Measurements from ENCODE around the gene TPRKB.
"Not testable (repeated sequence)": the region's sequence is repeated elsewhere in the genome, so short reads cannot be mapped to it uniquely, and the experiment has no call there.

The TPRKB gene

DNA sequence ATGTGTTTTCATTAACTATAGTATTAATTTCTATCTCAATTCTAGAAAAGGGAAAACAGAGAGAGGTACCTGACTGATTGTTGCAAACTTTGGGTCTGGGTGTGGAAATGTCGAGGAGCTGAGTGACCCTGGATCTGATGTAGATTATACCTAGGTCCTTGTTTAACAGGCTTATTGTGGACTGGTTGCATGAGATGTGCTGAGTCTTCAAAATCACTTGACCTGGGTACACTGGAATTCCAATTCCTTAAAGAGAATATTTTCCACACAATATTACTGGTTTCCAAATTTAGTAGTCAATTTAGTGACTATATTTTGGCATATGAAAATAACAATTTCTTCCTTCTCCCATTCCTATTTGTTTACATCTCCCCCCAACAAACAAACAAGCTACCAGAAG lies 29.2 kb upstream of the TPRKB start:
- Histone ChIP-seq H3K4me2 (ENCODE audit: low read length) (no peak overlapping the region), H3K27me3 (ENCODE audit: control insufficient read depth, insufficient read depth, low read length) (no peaks in the 10 kb centered on the region), H3K9ac (ENCODE audit: low read depth, low read length) (no peak overlapping the region), H3K36me3 (ENCODE audit: insufficient read depth, low read length) (peaks cover 71% of the 10 kb centered on the region), H3K9me3 (replicated peaks; ENCODE audit: low read length) (no peaks in the 10 kb centered on the region), H3K4me3 (ENCODE audit: low read length) (no peak overlapping the region), H3K4me1 (ENCODE audit: control insufficient read depth, insufficient read depth, low read length) (no peaks in the 10 kb centered on the region)

DNA sequence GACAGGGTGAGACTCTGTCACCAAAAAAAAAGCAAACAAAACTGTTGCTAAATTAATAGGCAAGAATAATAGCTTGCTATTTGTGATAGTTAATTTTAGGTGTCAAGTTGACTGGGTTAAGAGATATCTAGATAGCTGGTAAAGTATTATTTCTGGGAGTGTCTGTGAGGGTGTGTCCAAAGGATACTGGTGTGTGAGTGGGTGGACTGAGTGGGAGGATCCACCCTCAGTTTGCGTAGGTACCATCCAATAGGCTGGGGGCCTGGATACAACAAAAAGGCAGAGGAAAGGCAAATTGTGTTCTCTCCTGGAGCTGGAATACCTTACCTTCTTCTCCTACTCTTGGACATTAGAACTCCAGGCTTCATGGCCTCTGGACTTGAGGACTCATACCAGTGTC lies 27.8 kb upstream of the TPRKB start:
- H3K4me1 ChIP-seq (ENCODE audit: control insufficient read depth, insufficient read depth, low read length) = no peaks in the 10 kb centered on the region
- H3K36me3 ChIP-seq (ENCODE audit: insufficient read depth, low read length) = peaks cover 77% of the 10 kb centered on the region
- no peaks in the 10 kb centered on the region for H3K27me3 ChIP-seq (ENCODE audit: control insufficient read depth, insufficient read depth, low read length)
- H3K9me3 ChIP-seq (replicated peaks; ENCODE audit: low read length) = no peaks in the 10 kb centered on the region
- no peak overlapping the region for H3K9ac ChIP-seq (ENCODE audit: low read depth, low read length)
- no peak overlapping the region for H3K4me3 ChIP-seq (ENCODE audit: low read length)
- H3K4me2 ChIP-seq (ENCODE audit: low read length) = no peak overlapping the region

DNA sequence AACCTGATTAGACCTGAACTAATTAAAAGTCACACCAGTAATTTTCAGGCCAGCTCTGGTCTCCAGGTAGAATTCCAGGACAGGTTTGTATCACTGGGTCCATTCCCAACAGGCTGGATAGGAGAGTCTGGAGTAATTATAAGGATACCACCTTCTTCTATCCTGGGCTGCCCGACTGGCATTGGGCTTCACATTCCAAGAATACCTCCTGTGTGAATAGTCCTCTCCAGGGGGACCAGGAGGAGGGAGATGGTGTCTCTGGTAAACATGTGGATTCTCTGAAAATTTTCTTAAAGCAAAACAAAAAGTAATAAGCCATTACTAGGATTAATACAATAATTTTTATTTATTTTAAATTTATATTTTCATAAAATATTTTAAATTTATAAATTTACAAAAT lies 25.4 kb upstream of the TPRKB start:
- H3K9me3 ChIP-seq (replicated peaks; ENCODE audit: low read length) = no peaks in the 10 kb centered on the region
- H3K4me3 ChIP-seq (ENCODE audit: low read length) = no peak overlapping the region
- peaks cover 76% of the 10 kb centered on the region for H3K36me3 ChIP-seq (ENCODE audit: insufficient read depth, low read length)

DNA sequence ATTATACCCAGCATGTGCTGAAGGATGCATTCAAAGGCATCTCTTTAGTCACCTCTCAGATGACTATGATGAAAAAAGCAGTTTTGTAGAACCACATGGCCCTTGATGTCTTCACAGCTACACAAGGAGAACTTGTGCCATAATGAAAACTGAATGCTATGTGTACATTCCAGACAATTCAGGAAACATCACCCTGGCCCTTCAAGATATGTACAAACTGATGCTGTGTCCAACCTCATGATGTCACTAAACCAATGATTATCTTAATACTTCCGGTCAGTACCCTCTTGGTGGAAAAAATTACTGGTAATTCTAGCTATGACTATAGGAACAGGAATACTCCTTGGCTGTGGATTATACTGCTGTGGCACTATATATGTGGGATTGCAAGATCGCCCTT lies 22.8 kb upstream of the TPRKB start:
- Histone ChIP-seq H3K36me3 (ENCODE audit: insufficient read depth, low read length) (peaks cover 67% of the 10 kb centered on the region), H3K9ac (ENCODE audit: low read depth, low read length) (no peak overlapping the region), H3K4me1 (ENCODE audit: control insufficient read depth, insufficient read depth, low read length) (no peaks in the 10 kb centered on the region), H3K4me2 (ENCODE audit: low read length) (no peak overlapping the region), H3K9me3 (replicated peaks; ENCODE audit: low read length) (no peaks in the 10 kb centered on the region), H3K4me3 (ENCODE audit: low read length) (no peak overlapping the region), H3K27me3 (ENCODE audit: control insufficient read depth, insufficient read depth, low read length) (no peaks in the 10 kb centered on the region)

More for the DNA sequence above, 25.4 kb upstream of the TPRKB start:
- H3K4me1 ChIP-seq (ENCODE audit: control insufficient read depth, insufficient read depth, low read length) = no peaks in the 10 kb centered on the region
- no peak overlapping the region for H3K9ac ChIP-seq (ENCODE audit: low read depth, low read length)
- no peak overlapping the region for H3K4me2 ChIP-seq (ENCODE audit: low read length)
- no peaks in the 10 kb centered on the region for H3K27me3 ChIP-seq (ENCODE audit: control insufficient read depth, insufficient read depth, low read length)

DNA sequence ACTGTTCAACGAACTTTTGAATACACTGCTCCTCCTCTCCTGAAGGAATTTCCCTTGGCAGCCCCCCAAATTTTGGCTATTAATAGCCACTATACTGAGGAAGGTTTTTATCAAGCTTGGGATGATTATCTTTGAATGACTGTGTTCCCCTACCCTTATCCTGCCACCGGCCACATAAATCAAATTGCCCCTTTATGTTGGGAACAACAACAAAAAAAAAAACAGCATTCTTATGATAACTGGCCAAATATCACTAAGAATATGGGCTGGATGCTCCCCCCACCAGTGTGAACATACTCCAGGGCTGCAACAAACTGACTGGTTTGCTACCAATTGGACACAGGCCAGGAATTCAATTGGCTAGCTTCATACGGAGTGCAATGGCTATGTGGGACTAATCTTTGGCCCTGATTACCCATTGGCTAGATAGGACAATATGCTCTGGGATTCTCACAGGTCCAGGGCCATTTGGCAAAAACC lies 22.2 kb upstream of the TPRKB start:
- no peaks in the 10 kb centered on the region for H3K27me3 ChIP-seq (ENCODE audit: control insufficient read depth, insufficient read depth, low read length)
- no peak overlapping the region for H3K4me2 ChIP-seq (ENCODE audit: low read length)
- no peaks in the 10 kb centered on the region for H3K9me3 ChIP-seq (replicated peaks; ENCODE audit: low read length)
- no peak overlapping the region for H3K9ac ChIP-seq (ENCODE audit: low read depth, low read length)
- peaks cover 63% of the 10 kb centered on the region for H3K36me3 ChIP-seq (ENCODE audit: insufficient read depth, low read length)
- H3K4me3 ChIP-seq (ENCODE audit: low read length) = no peak overlapping the region
- no peaks in the 10 kb centered on the region for H3K4me1 ChIP-seq (ENCODE audit: control insufficient read depth, insufficient read depth, low read length)

DNA sequence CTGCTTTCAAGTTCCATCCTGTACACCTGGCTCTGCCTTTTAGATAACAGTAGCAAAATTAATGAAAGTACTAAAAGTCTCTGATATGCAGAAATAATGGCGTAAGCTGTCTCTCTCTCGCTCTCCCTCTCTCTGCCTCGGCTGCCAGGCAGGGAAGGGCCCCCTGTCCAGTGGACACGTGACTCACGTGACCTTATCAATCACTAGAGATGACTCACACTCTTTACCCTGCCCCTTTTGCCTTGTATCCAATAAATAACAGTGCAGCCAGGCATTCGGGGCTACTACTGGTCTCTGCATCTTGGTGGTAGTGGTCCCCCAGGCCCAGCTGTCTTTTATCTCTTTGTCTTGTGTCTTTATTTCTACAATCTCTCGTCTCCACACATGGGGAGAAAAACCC lies 17.2 kb upstream of the TPRKB start:
- peaks cover 41% of the 10 kb centered on the region for H3K36me3 ChIP-seq (ENCODE audit: insufficient read depth, low read length)
- not testable (repeated sequence) for H3K4me3 ChIP-seq (ENCODE audit: low read length); H3K4me1 ChIP-seq (ENCODE audit: control insufficient read depth, insufficient read depth, low read length); H3K9me3 ChIP-seq (replicated peaks; ENCODE audit: low read length); H3K9ac ChIP-seq (ENCODE audit: low read depth, low read length); H3K27me3 ChIP-seq (ENCODE audit: control insufficient read depth, insufficient read depth, low read length); H3K4me2 ChIP-seq (ENCODE audit: low read length)

DNA sequence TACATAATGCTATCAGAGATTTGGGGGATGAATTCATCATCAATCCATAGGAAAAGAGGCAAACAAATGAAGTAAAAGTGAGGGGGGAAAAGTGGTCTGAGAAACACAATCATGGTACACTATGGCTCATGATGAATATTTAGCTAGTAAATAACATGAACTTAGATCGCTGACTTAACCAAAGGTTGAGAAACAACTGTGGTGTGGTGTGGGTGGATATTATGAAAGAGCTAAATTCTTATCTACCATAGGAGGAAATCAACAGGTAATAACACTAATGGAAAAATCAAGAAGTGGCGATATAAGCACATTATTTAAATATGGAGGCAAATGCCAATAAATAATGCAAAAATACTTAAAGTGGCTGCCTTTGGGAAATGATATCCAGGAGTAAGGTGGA lies 12.2 kb upstream of the TPRKB start:
- Histone ChIP-seq H3K9me3 (replicated peaks; ENCODE audit: low read length) (no peaks in the 10 kb centered on the region), H3K36me3 (ENCODE audit: insufficient read depth, low read length) (peaks cover 31% of the 10 kb centered on the region), H3K4me1 (ENCODE audit: control insufficient read depth, insufficient read depth, low read length) (no peaks in the 10 kb centered on the region), H3K4me3 (ENCODE audit: low read length) (no peak overlapping the region), H3K9ac (ENCODE audit: low read depth, low read length) (no peak overlapping the region), H3K27me3 (ENCODE audit: control insufficient read depth, insufficient read depth, low read length) (no peaks in the 10 kb centered on the region), H3K4me2 (ENCODE audit: low read length) (no peak overlapping the region)

DNA sequence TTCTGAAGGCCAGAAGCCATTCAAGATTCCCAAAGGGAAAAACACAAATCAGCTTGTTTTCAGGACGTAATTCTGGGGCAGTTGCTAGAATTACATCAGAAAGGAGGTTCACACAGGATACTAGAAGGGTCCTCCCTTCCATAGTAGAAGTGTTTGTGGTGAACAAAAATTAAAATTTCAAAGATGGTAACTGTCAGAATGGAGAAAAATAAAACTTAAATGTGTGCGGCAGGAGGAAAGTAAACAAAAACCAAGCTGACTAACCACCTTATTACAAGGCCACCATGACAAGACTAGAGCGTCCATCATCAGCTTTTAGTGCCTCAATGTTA lies 9.7 kb upstream of the TPRKB start:
- H3K9ac ChIP-seq (ENCODE audit: low read depth, low read length) = no peak overlapping the region
- H3K36me3 ChIP-seq (ENCODE audit: insufficient read depth, low read length) = peaks cover 22% of the 10 kb centered on the region
- H3K9me3 ChIP-seq (replicated peaks; ENCODE audit: low read length) = no peaks in the 10 kb centered on the region
- no peak overlapping the region for H3K4me3 ChIP-seq (ENCODE audit: low read length)
- H3K27me3 ChIP-seq (ENCODE audit: control insufficient read depth, insufficient read depth, low read length) = no peaks in the 10 kb centered on the region
- H3K4me2 ChIP-seq (ENCODE audit: low read length) = no peak overlapping the region
- H3K4me1 ChIP-seq (ENCODE audit: control insufficient read depth, insufficient read depth, low read length) = no peaks in the 10 kb centered on the region

DNA sequence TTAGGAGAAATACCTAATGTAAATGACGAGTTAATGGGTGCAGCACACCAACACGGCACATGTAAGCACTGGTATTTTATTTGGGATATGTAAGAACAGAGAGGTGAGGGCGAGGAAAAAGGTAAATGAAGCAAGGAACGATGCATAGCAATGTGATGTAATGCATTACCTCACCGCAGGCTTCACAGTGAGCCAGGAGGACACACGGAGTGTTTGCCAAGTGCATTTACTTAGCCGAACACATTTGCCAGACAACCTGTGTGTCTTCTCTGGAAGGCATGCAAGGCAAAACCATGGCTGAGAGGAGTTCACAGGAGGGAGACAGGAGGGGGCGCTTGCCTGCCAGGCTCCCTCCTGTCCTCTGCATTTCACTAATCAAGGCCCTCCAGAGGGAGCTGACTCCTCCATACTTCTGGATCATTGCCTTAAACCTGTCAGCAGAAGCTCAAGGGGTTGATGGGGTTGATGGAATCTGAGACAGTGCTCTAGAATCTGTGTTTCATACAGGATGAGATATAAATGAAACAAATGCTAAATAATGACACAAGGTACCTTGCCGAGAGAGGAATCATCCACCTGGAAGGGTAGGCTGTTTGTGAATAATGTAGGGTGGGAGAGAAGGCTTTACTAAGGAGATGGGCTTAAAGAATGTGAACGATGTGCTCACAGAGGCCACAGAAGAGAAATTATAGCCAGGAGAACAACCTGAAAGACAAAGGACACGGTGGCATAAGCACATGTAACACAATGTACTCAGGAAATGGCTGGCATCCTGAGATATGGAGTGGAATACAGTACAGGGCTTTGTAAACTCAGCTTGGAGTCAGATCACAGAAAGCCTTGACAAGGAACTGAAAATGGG lies 9.1 kb upstream of the TPRKB start:
- Histone ChIP-seq H3K4me3 (ENCODE audit: low read length) (no peak overlapping the region), H3K4me1 (ENCODE audit: control insufficient read depth, insufficient read depth, low read length) (no peaks in the 10 kb centered on the region), H3K9ac (ENCODE audit: low read depth, low read length) (no peak overlapping the region), H3K4me2 (ENCODE audit: low read length) (no peak overlapping the region), H3K36me3 (ENCODE audit: insufficient read depth, low read length) (peaks cover 26% of the 10 kb centered on the region), H3K9me3 (replicated peaks; ENCODE audit: low read length) (no peaks in the 10 kb centered on the region), H3K27me3 (ENCODE audit: control insufficient read depth, insufficient read depth, low read length) (no peaks in the 10 kb centered on the region)

DNA sequence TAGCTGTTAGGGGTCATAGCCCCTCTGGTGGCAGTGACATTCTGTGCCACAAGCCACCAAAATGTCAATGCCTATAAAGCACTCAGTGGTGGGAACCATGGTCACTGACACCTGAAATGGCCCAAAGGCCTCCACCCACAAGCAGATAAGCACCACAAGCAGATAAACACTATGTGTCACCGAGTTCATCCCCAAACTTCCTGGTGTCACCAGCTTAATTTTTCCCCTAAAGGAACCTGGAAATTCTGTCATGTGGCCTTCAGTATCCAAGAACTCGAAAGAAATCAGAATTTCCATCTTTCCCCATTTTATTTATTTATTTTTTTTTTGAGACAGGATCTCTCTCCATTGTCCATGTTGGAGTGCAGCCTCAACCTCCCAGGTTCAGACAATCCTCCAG lies 3.6 kb upstream of the TPRKB start:
- H3K9ac ChIP-seq (ENCODE audit: low read depth, low read length) = no peak overlapping the region
- H3K9me3 ChIP-seq (replicated peaks; ENCODE audit: low read length) = no peaks in the 10 kb centered on the region
- H3K27me3 ChIP-seq (ENCODE audit: control insufficient read depth, insufficient read depth, low read length) = no peaks in the 10 kb centered on the region
- H3K36me3 ChIP-seq (ENCODE audit: insufficient read depth, low read length) = peaks cover 8% of the 10 kb centered on the region
- no peak overlapping the region for H3K4me2 ChIP-seq (ENCODE audit: low read length)
- H3K4me3 ChIP-seq (ENCODE audit: low read length) = no peak overlapping the region
- peaks cover 12% of the 10 kb centered on the region for H3K4me1 ChIP-seq (ENCODE audit: control insufficient read depth, insufficient read depth, low read length)

DNA sequence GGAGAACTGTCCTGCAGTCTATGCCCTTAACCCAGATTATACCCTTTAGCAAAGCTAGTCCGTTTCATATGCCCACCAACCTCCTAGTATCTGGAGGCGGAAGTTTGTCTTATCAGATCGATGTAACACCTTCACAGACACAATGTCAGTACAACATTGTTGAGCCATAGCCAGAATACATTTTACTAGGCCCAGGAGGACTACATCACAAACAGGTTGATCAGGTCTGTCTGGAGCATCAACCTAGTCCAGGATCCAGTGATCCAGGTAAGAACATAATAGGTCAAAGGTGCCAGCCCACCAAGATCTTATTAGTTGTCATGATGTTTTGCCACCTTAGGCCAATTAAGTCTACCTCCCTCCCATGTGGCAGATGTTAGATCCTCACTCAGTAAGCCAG lies 2.0 kb upstream of the TPRKB start:
- Histone ChIP-seq H3K4me3 (ENCODE audit: low read length) (no peak overlapping the region), H3K4me1 (ENCODE audit: control insufficient read depth, insufficient read depth, low read length) (peaks cover 13% of the 10 kb centered on the region), H3K36me3 (ENCODE audit: insufficient read depth, low read length) (peaks cover 13% of the 10 kb centered on the region), H3K27me3 (ENCODE audit: control insufficient read depth, insufficient read depth, low read length) (no peaks in the 10 kb centered on the region), H3K9me3 (replicated peaks; ENCODE audit: low read length) (no peaks in the 10 kb centered on the region), H3K4me2 (ENCODE audit: low read length) (no peak overlapping the region), H3K9ac (ENCODE audit: low read depth, low read length) (no peak overlapping the region)

DNA sequence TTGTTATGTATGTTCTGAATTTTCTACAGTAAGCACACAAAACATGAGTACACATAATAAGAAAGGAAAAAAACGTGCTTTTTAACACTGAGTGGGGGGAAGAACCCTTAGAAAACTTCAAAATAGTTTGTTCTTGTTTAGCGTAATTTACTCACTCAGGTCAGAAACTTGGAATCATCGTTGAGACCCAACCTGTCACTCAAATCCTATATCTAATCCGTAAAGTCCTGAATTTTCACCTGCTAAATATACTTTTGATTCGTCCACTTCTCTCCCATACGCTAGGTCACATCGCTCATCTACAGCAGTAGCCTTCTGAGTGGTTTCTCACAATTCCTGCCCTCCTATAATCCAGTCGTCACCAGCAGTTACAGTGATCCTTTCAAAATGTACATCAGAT lies 767 bp downstream of the TPRKB start:
- Histone ChIP-seq H3K9me3 (replicated peaks; ENCODE audit: low read length) (no peaks in the 10 kb centered on the region), H3K27me3 (ENCODE audit: control insufficient read depth, insufficient read depth, low read length) (no peaks in the 10 kb centered on the region), H3K4me3 (ENCODE audit: low read length) (peak overlapping the region; percentile 86), H3K9ac (ENCODE audit: low read depth, low read length) (peak overlapping the region; percentile 85), H3K4me1 (ENCODE audit: control insufficient read depth, insufficient read depth, low read length) (peaks cover 13% of the 10 kb centered on the region), H3K4me2 (ENCODE audit: low read length) (peak overlapping the region; percentile 92), H3K36me3 (ENCODE audit: insufficient read depth, low read length) (peaks cover 17% of the 10 kb centered on the region)
